ENCODE measurements around the gene SUSD4. TPM values are rescaled to one million over a fixed set of nuclear protein-coding genes. Genes with fewer than 3 reads are reported as not detected.
"Not testable (repeated sequence)": the region's sequence is repeated elsewhere in the genome, so short reads cannot be mapped to it uniquely, and the experiment has no call there.

Gene SUSD4, protein sequence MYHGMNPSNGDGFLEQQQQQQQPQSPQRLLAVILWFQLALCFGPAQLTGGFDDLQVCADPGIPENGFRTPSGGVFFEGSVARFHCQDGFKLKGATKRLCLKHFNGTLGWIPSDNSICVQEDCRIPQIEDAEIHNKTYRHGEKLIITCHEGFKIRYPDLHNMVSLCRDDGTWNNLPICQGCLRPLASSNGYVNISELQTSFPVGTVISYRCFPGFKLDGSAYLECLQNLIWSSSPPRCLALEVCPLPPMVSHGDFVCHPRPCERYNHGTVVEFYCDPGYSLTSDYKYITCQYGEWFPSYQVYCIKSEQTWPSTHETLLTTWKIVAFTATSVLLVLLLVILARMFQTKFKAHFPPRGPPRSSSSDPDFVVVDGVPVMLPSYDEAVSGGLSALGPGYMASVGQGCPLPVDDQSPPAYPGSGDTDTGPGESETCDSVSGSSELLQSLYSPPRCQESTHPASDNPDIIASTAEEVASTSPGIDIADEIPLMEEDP
- total RNA-seq: under 0.01 and 0.13 TPM in 2 replicates

DNA sequence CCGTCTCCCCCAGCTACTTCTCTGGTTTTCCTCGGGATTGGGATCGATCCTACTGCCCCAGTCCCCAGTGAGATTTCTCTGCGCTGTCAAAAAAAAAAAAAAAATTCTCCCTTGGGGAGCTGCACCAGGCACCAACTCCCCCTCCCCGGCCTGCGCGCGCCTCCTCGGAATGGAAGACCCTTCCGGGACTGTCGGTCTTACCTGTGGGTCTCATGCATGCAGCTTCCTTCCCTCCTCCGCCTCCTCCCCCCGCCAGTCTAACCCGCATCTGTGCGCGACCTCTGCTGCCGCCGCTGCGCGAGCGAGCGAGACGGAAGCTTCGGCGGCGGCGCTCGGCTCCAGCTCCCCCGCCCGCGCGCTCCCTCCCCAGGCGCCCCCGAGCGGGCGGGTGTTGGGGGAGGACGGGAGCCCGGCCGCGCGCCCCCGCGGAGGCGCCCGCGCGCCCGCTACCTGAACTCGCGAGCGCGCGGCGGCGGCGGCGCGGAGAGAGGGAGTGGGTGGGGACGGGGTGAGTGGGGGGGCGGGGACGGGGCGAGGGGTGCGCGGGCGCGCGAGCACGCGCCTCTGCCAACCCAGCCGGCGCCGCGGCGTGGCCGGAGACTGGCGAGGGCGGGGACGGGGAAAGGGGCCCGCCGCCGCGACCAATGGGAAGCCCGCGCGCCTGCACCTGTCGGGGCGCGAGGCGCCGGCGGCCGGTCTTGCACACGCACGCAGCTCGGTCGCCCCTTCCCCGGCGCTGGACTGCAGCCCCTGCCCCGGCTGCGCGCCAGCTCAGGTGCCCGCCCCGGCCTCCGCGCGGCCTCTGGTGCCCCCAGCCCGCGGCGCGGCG is at the start of gene SUSD4:
Gene SUSD4, minus strand, starts transcription at position 321 of the 829 bp plus-strand sequence. CDS start 751 bp downstream, outside the sequence.
- peak in 1 of 2 donors; percentile 9 for DNase-seq (ENCODE audit: low read depth in 2 of 2)

DNA sequence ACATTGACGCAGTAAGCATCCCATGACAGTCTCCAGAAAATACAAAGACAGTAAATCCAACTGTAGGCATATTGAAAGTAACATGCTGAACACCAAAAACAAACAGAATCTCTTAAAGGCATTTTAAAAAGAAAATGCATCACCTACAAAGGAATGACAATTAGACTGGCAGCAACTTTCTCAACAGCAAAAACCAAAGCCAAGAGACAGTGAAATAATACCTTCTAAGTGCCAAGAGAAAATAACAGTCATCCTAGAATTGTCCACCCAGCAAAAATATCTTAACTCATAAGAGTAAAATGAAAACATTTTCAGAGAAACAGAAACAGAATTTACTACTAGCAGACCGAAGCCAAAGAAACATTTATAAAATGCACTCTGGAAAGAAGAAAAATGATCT is 49.2 kb upstream of the SUSD4 start:
- no peak for DNase-seq (ENCODE audit: low read depth in 2 of 2)

DNA sequence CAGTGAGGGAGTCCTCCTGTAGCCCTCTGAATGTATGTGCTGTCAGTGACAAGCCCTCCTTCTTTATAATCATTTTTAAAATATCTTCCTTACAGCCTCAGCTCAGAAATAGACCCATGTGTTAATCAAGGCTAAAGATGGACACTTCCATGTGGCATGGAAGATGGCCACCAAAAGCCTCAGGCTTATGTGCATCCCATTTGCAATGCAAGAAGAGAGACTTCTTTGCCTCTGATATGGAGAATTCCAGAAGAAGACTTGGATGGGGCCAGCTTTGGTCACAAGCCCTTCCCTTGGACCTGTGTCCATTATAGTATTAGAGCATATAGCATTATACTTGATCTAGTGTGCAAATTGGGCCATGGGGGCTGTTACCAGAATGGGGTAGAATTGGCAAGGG is 47.7 kb upstream of the SUSD4 start:
- no peak for DNase-seq (ENCODE audit: low read depth in 2 of 2)

DNA sequence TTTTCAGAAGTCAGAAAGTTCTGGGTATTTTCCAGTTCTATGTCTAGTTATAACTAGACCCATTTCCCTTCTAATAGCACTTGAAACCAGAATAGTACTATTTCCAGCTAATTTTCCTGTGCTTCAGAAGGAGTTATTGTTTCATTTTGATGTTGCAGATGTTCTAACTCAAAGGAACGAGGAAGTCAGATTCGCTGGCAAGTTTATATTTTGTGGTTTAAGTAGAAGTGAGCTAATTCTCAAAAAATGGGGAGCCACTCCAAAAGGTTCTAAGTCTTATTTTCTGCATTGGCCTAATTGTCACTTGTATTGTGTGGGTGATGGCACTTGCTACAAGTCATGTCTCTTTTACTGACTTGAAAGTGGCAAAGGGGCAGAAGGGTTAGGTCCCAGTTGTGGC is 47.3 kb upstream of the SUSD4 start:
- DNase-seq (ENCODE audit: low read depth in 2 of 2): no peak

DNA sequence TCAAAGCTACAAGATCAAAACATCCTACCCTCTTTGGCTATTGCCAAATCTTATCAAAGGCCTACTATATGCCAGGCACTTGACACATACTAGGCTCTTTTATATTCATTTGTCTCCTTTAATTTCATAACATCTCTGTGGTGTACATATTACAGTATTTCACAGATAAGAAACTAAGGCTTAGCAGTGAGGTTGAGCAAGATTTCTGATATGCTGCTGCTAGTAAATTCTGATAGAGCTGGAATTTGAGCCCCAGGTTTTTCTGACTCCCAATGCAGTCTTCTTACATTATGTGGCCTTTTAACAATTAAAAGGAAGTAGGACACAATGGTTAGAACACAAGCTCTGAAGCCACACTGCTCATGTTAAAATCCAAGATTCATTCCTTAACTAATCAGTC is 46.1 kb upstream of the SUSD4 start:
- DNase-seq (ENCODE audit: low read depth in 2 of 2): no peak

DNA sequence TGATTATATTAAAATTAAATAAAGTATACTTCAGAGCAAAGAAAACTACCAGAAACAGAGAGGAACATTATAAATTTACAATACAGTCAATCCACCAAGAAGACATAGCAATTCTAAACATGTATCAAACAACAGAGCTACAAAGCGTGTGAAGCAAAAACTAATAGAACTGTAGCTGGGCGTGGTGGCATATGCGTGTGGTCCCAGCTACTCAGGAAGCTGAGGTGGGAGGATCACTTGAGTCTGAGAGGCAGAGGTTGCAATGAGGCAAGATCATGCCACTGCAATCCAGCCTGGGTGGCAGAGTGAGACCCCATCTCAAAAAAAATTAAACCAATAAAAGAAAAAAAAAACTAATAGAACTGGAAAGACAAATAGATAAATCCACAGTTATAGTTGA is 41.5 kb upstream of the SUSD4 start:
- no peak for DNase-seq (ENCODE audit: low read depth in 2 of 2)

DNA sequence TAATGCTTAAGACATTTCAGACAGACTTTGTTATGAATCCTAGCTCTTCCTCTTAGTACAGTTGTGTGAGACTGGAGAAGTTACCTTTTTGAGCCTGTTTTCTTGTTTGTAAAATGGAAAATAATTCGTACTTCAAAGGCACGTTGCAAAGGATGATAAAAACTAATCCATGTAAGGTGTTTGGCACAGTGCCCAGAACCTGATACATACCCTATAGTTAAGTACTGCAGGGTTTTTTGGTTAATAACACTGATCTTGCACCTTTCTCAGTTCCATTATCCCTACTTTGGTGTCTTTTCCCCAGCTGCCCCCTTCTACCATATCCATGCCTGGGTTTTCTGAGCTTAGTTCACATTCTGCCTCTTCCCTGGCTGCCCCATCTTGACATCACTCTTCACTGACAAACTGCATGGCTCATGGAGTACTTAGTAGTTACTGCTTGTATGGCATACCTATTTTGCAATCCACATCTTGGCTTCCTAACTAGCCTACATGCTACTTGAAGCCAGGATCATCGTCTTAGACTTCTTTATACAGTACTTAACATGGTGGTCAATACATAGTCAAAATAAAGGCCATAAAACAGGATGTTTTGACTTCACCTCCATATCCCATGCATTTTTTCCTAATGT is 39.3 kb upstream of the SUSD4 start:
- DNase-seq (ENCODE audit: low read depth in 2 of 2): no peak

DNA sequence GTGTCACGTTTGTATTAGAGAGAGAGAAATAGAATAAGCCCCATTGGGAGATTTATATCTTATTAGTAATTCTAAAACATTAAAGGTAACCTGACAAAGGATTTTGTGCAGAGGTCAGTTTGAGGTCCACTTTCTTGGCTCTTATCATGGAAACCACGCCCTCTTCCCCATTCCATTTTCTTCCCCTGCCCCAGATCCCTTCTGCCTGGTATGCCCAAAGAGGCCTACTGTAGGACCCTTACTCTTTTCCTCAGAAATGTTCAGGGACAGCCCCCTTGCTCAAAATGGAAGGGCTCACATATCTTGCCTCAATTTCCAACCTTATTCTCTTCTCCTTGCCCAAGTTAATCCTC is 38.8 kb upstream of the SUSD4 start:
- DNase-seq (ENCODE audit: low read depth in 2 of 2): no peak

DNA sequence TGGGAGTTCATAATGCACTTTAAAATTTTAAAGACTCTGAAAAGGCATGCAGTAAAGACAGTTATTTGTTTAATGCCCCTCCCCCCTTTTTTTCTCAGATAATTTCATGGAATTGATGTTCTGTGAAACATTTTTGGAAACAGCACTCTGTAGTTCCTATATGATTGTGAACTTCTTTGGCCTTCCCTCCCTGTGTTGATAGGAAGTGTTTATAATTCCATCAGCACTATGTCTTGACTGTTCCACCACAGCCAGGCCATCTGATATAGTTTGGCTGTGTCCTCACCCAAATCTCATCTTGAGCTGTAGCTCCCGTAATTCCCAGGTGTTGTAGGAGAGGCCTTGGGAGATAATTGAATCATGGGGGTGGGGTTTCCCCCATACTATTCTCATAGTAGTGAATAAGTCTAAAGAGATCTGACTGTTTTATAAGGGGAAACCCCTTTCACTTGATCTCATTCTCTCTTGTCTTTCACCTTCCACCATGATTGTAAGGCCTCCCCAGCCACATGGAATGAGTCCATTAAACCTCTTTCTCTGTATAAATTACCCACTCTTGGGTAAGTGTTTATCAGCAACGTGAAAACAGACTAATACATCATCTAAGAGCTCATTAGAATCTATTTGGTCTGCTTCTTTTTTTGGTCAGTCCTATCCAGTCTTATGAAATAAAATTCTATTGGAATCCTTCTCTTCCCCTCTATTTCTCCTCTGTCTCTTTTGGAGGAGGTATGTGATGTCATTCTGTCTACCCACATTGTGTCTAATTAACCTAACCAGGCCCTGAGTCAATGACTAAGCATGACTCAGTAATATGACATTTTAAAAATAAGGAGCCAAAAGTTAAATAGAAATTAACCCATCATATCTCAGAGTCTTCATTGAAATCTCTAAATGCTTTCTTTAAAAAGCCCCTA is 38.2 kb upstream of the SUSD4 start:
- no peak for DNase-seq (ENCODE audit: low read depth in 2 of 2)

DNA sequence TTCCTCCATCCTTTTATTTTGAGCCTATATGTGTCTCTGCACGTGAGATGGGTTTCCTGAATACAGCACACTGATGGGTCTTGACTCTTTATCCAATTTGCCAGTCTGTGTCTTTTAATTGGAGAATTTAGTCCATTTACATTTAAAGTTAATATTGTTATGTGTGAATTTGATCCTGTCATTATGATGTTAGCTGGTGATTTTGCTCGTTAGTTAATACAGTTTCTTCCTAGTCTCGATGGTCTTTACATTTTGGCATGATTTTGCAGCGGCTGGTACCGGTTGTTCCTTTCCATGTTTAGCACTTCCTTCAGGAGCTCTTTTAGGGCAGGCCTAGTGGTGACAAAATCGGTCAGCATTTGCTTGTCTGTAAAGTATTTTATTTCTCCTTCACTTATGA is 35.4 kb upstream of the SUSD4 start:
- DNase-seq (ENCODE audit: low read depth in 2 of 2): not testable (repeated sequence)

DNA sequence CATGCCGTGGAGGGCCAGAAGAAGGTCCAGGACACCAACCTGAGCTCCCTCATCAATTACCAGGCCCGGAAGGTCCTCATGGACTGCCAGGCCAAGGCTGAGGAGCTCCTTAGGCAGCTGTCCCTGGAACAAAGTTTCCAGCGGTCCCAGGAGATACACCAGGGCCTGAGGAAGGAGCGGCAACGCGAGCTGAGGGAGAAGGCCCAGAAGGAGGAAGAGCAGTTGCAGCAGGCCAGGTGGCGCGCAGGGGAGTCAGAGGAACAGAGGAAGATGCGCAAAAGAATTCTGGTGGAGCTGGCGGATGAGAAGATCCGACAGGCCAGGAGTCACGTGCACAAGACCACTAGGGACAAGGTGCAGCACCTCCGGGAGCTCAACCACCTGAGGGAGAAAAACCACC is 30.7 kb upstream of the SUSD4 start:
- no peak for DNase-seq (ENCODE audit: low read depth in 2 of 2)

DNA sequence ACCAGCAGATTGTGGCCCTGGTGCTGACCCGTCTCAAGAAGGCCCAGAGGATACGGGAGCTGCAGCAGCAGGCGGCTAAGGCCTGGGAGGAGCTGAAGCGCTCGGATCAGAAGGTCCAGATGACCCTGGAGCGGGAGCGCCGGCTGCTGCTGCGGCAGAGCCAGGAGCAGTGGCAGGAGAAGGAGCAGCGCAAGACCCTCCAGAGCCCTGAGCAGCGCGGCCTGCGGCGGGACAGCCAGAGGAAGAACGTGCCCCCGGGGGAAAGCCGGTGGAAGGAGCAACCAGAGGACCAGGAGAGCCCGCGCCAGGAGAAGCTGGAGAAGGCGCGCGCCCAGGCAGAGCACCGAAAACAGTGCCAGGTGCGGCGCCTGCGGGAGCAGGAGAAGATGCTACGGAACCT is 30.3 kb upstream of the SUSD4 start:
- no peak for DNase-seq (ENCODE audit: low read depth in 2 of 2)

DNA sequence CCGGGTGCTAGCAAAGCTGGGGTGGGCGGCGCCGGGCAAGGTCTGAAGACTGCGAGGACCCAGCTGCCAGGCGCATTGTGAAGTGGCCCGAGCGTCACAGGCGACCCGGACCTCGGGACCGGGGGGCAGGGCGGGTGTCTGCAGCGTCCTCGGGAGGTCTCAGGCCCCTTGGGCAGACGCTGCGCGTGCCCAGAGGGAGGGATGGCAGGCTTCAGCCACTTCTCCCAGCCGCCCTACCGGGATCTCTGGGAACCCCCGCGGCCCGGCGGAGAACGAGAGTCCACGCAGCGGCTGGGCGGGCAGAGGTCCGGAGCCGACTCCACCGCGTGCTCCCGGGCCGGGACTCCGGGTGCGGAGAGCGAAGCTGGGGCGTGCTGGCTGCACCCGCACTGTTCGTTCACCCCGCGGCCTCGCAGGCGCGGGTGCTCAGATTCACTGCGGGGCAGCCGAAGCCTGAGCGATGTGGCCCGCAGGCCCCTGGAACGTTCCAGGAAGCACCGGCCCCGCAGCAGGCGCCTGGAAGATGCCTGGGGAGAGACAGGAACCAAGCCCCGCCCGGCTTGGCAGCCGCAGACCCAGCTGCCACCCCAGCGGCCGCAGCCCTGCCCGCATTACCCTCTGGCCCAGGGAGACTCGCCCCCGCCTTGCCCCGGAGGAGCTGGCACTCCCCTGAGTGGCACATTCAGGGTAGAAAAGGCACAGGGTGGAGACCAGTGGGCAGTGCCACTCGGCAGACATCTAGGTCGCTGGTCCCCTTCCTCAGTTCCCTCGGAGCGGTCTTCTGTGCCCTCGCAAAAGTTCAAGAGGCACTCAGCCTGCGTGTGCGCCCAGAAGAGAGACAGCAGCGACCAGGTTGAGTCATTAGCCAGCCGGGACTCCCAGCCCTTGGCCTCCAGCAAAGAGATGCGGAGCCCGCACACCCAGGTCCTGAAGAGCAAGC is 29.6 kb upstream of the SUSD4 start, which contains the start of gene CCDC185:
Gene CCDC185, plus strand, starts transcription at position 141 of the 940 bp plus-strand sequence. Its CDS starts 61 bp downstream, at position 202.
- no peak for DNase-seq (ENCODE audit: low read depth in 2 of 2)

DNA sequence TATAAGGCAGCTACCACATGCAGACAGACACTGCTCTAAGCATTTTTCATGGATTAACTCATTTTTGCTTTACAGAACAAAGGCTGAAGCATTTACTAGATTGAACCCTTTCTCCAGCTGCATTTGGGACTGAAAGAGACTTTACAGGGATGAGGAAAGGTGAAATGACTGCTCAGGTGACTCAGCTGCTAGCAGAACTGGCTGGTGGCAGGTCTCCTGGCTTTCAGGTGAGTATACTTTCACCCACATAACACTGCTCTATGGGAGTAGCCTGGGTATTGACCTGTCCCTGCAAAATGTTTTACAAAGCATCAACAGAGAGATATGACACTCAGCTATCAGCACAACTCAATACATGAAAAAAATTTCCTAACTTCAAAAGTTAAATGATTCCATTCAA is 26.6 kb upstream of the SUSD4 start:
- no peak for DNase-seq (ENCODE audit: low read depth in 2 of 2)

DNA sequence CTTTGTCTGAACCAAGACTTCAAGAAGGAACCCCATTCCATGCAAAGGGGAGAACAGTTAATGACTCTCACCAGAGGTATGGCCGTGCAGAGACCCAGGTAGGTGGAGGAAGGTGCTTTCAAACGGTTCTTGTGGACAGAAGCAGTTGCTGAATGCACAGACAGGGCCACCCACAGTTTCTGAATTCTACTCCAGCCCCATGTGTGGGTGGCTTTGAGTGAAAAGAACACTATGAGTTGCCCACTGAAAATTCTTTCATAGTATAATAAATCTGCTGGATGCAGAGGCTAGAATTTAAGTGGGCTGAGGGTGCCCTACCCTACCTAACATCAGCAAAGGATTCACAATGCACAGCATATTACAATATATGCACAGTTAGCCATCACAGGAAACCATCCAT is 22.0 kb upstream of the SUSD4 start:
- no peak for DNase-seq (ENCODE audit: low read depth in 2 of 2)

DNA sequence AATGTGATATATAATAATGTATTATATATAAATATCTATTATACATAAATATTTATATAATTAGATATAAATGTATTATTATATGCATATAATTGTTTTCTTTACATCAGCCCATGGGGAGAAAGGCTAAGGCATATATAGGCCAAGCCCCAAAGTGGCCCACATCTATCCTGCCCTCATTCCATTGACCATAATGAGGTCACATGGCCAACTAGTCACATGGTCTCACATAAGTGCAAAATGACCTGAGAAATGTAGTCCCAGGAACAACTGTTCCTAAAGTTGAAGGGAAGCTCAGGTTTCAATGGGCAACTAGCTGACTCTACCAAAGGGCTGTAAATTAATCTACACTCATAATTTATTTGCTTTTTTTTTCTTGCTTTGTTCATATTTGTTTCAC is 14.8 kb upstream of the SUSD4 start:
- DNase-seq (ENCODE audit: low read depth in 2 of 2): no peak

DNA sequence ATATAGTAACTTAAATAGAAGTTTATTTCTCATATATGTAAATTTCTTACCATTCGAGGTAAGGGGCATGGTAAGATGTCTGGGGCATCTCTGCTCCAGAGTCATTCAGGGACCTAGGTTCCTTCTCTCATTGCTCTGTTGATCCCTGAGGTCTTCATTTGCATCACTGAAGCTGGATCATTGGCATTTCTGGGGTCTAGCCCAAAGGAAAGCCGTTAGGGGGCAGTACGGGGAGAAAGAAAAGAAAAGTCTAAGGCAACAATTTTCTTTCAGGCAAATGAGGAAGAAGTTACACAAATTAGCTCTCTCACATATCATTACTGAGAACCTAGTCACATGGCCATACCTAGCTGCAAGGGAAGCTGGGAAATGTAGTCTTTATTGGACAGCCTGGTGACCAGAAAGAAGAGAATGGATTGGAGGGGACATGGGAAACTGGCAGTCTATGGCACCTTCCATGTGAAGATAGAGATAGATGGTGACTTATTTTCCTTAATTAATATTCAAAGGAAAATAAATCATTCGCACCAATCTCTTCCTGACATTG is 10.2 kb upstream of the SUSD4 start:
- DNase-seq (ENCODE audit: low read depth in 2 of 2): no peak

DNA sequence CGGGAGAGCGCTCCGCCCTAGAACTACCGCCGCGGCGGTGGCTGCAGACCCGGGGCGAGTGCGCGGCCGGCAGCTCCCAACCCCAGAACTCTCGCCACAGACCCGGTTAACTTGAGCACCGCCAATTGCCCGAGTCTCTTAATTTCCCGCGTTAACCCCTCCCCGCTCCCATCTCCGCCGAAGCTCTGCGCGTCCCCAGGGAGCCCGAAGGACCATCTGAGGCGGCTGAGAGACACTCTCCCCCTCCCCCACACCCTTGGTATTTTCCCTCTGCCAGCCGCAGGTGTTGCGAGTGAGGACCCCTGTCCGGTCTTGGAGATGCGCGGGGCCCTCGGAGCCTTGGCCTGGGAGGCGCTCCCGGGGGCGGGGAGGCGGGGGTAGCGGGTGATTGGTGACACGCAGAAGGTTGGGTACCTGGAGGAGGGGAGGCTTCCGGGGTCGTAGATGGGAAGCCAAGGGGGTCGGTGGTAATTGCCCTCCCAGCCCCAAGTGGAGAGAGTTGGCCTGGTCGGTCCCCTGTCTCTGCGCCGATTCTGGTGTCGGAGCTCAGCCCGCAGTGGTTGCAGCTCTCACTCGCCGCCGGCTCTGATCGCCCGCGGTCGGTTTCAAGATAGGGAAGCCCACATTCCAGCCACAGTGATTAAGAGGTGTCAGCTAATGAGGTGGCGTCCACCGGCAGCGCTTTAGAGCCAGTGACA is 858 bp upstream of the SUSD4 start:
- DNase-seq (ENCODE audit: low read depth in 2 of 2): no peak
